HG02678 (cell line): ENCODE data around the gene SHANK3.
"Not testable (repeated sequence)": the region's sequence is repeated elsewhere in the genome, so short reads cannot be mapped to it uniquely, and the experiment has no call there.

Experiments
- ATAC-seq: cut with Tn5 transposase; IDR thresholded peaks from one replicate; pipeline ENCODE4 v1.9.1; 2021; ENCODE audit warnings: mild to moderate bottlenecking, moderate library complexity; ENCODE audit not compliant: unreplicated experiment

The SHANK3 gene

DNA sequence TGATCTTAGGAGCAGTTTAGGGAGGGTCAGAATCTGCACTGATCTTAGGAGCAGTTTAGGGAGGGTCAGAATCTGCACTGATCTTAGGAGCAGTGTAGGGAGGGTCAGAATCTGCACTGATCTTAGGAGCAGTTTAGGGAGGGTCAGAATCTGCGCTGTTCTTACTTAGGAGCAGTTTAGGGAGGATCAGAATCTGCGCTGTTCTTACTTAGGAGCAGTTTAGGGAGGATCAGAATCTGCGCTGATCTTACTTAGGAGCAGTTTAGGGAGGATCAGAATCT, 28.9 kb upstream of the SHANK3 start:
- not testable (repeated sequence) for ATAC-seq

DNA sequence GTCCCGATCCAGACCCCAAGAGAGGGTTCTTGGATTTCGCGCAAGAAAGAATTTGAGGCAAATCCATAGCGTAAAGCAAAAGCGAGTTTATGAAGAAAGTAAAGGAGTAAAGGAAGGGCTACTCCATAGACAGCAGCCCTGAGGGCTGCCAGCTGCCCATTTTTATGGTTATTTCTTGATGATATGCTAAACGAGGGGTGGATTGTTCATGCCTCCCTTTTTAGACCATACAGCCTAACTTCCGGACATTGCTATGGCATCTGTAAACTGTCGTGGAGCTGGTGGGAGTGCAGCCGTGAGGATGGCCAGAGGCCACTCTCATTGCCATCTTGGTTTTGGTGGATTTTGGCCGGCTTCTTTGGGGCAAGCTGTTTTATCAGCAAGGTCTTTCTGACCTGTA, 19.4 kb upstream of the SHANK3 start:
- no peak for ATAC-seq

- not testable (repeated sequence) for ATAC-seq
These were observed 18.0 kb upstream of the SHANK3 start for GRCh38 chr22:50654664-50655063.

GRCh38 chr22:50656122-50657070, 16.2 kb upstream of the SHANK3 start:
- no peak for ATAC-seq

GRCh38 chr22:50657925-50658324, 14.7 kb upstream of the SHANK3 start:
- no peak for ATAC-seq

DNA sequence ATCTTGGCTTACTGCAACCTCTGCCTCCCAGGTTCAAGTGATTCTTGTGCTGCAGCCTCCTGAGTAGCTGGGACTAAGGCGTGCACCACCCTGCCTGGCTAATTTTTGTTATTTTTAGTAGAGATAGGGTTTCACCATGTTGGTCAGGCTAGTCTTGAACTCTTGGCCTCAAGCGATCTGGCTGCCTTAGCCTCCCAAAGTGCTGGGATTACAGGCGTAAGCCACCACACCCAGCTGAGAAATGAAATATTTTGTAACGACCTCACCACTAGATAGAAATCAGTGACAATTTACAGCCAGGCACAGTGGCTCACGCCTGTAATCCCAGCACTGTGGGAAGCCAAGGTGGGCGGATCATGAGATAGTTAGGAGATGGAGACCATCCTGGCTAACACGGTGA, 12.9 kb upstream of the SHANK3 start:
- not testable (repeated sequence) for ATAC-seq

DNA sequence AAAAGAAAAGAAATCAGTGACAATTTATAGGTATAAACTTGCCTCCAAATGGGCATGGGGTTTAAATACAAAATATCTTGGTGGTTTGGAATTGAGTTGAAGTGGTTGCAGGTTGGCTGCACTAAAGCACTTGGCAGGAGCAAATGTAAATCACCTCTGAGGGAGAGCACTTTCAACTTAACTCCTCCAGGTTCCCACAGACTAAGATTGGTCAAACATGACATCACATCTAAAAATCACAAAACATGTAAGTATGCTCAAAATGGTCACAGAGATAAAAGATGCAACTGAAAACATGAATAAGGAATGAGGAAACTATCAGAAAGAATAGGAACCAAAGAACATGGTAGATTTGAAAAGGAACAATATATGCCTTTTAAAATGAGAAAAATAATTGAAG, 12.3 kb upstream of the SHANK3 start:
- no peak for ATAC-seq

DNA sequence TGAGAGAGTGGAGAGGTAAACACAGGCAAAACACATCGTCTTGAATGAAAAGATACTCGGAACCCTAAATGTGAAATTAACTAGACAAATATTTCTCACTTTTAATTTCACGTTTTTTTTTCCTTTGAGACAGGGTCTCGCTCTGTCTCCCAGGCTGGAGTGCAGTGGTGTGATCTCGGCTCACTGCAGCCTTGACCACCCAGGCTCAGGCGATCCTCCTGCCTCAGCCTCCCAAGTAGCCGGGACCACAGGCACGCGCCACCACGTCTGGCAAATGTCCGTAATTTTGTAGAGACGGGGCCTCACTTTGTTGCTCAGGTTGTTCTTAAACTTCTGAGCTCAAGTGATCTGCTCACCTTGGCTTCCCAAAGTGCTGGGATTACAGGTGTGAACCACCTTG, 7.4 kb upstream of the SHANK3 start:
- ATAC-seq: no peak

DNA sequence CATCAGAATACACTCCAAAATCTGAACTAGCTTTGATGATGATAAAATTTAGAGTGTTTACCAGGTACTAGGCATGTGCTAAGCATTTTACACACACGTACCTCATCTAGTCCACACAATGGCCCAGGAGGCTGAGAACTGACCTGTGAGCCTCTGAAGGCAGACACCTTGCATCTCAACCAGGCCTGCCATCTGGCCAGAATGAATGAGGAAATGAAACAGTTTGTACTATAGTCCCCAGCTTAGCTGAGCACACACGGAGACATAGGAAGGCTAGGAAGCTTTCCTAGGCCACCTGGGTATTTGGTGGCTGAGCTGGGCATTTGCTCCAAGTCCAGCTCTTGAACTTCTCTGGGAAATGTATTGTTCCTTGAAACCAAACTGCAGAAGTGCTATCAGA, 6.9 kb upstream of the SHANK3 start:
- ATAC-seq: no peak

GRCh38 chr22:50670513-50670912, 2.1 kb upstream of the SHANK3 start:
- no peak for ATAC-seq

DNA sequence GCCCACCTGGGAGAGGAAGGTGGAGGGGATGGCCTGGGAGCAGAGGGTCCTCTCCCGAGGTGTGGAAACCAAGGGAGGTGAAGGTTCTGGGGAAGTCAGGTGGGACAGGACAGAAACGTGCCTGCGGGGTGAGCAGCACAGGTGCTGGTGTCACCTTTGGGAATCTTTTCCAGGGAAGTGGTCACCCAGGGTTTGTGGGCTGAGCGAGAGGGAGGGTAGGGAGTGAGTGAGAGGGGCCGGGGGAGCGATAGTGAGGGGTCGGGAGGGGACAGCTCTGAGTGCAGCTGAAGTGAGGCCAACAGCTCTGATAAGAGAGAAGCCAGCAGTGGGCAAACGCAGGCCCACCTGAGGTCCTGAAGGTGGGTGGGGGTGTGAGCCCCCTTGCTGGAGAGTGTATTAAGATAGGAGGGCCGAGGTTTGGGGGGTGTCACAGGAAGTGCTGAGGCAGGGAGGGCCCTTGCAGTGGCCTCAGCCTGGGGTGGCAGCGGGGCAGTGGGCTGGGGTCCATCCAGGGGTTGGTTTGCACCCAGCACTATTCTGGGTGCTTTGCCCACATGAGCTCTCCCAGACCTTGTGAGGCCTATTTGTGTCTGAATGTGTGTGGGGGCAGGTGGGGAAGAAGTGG, 1.6 kb upstream of the SHANK3 start:
- no peak for ATAC-seq

GRCh38 chr22:50671641-50672040, 982 bp upstream of the SHANK3 start:
- no peak for ATAC-seq

- ATAC-seq: no peak
These were observed 582 bp upstream of the SHANK3 start for GRCh38 chr22:50672041-50672440.

DNA sequence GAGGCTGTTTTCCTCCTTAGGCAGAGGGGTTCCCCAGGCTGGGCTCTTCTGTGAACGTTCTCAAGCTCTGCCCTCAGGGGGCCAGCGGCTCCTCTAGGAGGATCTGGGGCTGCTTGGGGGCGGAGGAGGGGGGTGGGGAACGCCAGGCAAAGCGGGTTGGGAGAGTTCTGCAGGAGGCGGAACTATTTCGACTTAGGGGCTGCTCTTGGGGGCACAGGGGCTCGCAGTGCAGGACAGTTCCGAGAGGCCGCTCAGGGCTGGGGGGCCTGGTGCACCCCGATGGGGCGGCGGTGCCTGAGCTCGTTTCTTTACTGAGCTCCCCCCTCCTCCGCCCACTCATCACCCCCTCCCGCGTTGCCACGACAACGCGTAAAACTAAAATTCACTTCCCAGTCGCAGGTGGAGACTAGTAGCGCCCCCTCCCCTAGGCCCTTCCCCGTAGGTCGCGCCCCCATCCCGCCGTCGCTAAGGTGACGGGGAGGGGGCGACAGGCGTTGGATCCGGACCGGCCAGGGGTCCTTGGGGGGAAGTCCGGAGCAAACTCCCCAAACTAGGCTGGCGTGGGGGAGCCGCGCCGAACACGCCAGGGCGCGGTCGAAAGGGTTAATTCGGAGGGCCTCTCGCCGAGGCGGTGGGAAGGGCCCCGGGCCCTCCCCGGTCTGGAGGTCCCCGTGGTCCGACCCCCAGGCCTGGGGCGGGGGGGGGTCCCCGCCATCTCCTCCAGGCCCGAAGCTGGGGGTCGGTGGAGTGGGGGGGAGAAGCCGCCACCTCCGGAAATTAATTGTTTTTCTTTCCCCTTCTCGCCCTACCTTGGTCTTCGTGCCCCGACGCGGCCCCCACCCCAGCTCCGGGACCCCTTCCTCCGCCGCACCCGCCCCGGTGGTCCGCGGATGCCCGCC, 857 bp downstream of the SHANK3 start:
- no peak for ATAC-seq

DNA sequence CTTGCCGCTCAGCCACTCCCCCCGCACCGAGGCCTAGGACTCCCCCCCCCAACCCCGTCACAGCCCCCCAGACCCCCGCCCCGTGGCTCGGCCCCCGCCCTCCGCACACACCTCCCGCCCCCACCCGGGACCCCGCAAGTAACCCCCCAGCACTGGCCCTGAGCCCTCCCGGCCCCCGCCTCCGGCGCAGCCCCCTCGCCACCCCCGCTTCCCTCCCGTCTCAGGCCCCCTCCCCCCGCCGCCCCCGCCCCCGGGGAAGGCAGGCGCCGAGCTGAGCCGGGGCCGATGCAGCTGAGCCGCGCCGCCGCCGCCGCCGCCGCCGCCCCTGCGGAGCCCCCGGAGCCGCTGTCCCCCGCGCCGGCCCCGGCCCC, 1.5 kb downstream of the SHANK3 start:
- no peak for ATAC-seq

DNA sequence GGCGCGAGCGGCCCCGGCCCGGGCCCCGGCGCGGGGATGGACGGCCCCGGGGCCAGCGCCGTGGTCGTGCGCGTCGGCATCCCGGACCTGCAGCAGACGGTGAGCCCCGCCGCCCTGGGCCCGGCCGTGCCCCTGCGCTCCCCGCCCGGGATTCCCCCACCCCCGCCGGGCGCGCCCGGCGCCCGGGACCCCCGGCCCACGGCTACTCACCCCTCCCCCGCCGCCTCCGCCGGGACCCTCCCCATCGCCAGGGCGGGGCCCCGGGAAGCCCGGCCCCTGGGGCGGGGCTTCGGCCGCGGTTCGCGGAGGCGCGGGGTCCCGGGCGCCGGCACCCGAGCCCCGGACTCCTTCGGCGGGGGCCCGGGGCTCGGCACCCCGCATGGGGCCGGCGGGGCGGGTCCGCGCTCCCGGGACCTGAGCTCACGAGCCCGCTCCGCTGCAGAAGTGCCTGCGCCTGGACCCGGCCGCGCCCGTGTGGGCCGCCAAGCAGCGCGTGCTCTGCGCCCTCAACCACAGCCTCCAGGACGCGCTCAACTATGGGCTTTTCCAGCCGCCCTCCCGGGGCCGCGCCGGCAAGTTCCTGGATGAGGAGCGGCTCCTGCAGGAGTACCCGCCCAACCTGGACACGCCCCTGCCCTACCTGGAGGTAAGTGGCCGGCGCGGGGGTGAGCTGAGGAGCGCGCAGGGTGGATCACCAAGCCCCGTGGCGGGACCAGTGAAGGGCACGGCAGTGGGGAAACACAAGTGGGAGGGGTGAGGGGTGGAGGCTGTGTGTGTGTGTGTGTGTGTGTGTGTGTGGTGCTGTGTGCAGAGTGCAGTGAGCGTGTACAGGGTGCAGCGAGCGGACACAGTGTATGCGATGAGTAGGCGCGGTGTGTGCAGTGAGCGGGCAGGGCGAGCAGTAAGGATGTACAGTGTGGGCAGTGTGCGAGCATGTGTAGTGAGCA, 2.3 kb downstream of the SHANK3 start:
- no peak for ATAC-seq

DNA sequence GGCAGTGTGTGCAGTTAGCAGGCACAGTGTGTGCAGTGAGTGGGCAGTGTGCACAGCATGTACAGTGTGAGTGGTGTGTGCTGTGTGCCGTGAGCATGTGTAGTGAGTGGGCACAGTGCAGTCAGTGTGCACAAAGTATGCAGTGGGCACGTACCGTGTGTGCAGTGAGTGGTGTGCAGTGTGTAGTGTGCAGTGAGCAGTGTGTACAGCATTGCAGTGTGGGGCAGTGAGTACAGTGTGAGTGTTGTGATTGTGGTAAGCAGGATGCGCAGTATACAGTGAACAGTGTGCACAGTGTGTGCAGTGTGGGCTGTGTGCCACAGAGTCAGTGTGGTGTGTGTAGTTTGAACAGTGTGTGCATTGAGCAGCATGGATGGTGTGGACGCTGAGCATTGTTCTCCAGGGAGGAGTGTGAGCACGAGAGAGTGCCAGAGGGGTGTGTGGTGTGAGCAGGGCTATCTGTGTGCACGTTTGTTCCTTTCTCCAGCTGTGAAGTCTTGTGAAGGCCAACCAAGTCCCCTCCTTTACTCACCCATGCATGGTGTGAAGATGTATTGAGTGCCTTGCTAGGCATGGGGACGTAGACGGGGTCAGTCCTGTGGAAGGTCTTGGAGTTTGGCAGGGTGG, 3.0 kb downstream of the SHANK3 start:
- ATAC-seq: no peak

GRCh38 chr22:50676180-50676636, 3.6 kb downstream of the SHANK3 start:
- ATAC-seq: no peak

GRCh38 chr22:50676661-50677492, 4.3 kb downstream of the SHANK3 start:
- no peak for ATAC-seq
